OCI-LY7 (cell line): ENCODE results near the gene S100PBP. TPM values are rescaled to one million over a fixed set of nuclear protein-coding genes. Genes with fewer than 3 reads are reported as not detected.
"Not testable (repeated sequence)": the region's sequence is repeated elsewhere in the genome, so short reads cannot be mapped to it uniquely, and the experiment has no call there.

ENCODE experiments used
- BruUV-seq: library from RNA; stranded (reverse); fragments of 400-500 nt; replicated peaks from 2 replicates; lab custom pipeline; 2021; lab: Mats Ljungman, UMichigan
- CTCF ChIA-PET: fragments of 300-600 bp; sonication (Branson Sonifier 250); formaldehyde crosslinking; loops from one replicate; lab custom pipeline; 2022; ENCODE audit warnings: antibody characterized with exemption; ENCODE audit not compliant: unreplicated experiment; lab: Charles Lee
- POLR2A ChIA-PET: fragments of 300-600 bp; sonication (Branson Sonifier 250); formaldehyde crosslinking; loops from one replicate; lab custom pipeline; 2022; ENCODE audit warnings: antibody characterized with exemption; lab: Charles Lee
- DNase-seq: peaks from one replicate; pipeline ENCODE4 v3.0.0-alpha.2; 2015; ENCODE audit warnings: low spot score
- H2AFZ ChIP-seq: fragments of 200-600 bp; sonication (generic), shearing (Covaris generic); 2 replicates; pipeline ENCODE4 v1.6.1; 2014; ENCODE audit warnings: mild to moderate bottlenecking, antibody characterized with exemption, low read length, moderate library complexity
- H3K27ac ChIP-seq: fragments of 200-600 bp; sonication (generic); 2 replicates; pipeline ENCODE4 v1.5.1; 2014; ENCODE audit warnings: mixed run types, low read depth, mild to moderate bottlenecking, moderate library complexity, low read length, inconsistent platforms; ENCODE audit not compliant: poor library complexity, severe bottlenecking
- H3K36me3 ChIP-seq: fragments of 200-600 bp; sonication (generic); 2 replicates; pipeline ENCODE4 v1.6.1; 2014; ENCODE audit warnings: mild to moderate bottlenecking, antibody characterized with exemption, low read length, moderate library complexity, mixed read lengths; ENCODE audit not compliant: insufficient read depth
- H3K4me1 ChIP-seq: fragments of 200-600 bp; sonication (generic); 2 replicates; pipeline ENCODE4 v1.5.1; 2014; ENCODE audit warnings: mild to moderate bottlenecking, low read length; ENCODE audit not compliant: insufficient read depth, poor library complexity, severe bottlenecking
- H3K4me2 ChIP-seq: fragments of 200-600 bp; sonication (generic); 2 replicates; pipeline ENCODE4 v1.6.1; 2014; ENCODE audit warnings: mild to moderate bottlenecking, low read length
- H3K4me3 ChIP-seq: fragments of 200-600 bp; sonication (generic); 2 replicates; pipeline ENCODE4 v1.5.1; 2014; ENCODE audit warnings: mild to moderate bottlenecking, low read depth, low read length; ENCODE audit not compliant: poor library complexity, severe bottlenecking
- H3K79me2 ChIP-seq: fragments of 200-600 bp; sonication (generic); 2 replicates; pipeline ENCODE4 v1.6.1; 2016; ENCODE audit warnings: low read depth, mild to moderate bottlenecking, low read length, moderate library complexity, mixed read lengths; ENCODE audit not compliant: insufficient read depth
- H3K9me2 ChIP-seq: fragments of 200-600 bp; sonication (generic); 2 replicates; pipeline ENCODE4 v1.6.1; 2016; ENCODE audit warnings: mild to moderate bottlenecking, low read length, mixed read lengths; ENCODE audit not compliant: insufficient read depth
- H3K9me3 ChIP-seq: fragments of 200-600 bp; sonication (generic); 2 replicates; pipeline ENCODE4 v1.6.1; 2014; ENCODE audit warnings: mild to moderate bottlenecking, mixed run types, low read length, mixed read lengths
- H4K20me1 ChIP-seq: fragments of 200-600 bp; sonication (generic); 2 replicates; pipeline ENCODE4 v1.6.1; 2014; ENCODE audit warnings: mild to moderate bottlenecking, antibody characterized with exemption, low read length, moderate library complexity, mixed read lengths; ENCODE audit not compliant: insufficient read depth
- EZH2phosphoT487 ChIP-seq: fragments of 200-600 bp; sonication (generic); IDR thresholded peaks from 2 replicates; pipeline ENCODE4 v1.6.1; 2018; ENCODE audit warnings: low read depth, borderline replicate concordance, mild to moderate bottlenecking, mixed run types, antibody characterized with exemption, low read length, moderate library complexity, mixed read lengths
- intact Hi-C: fragments of 100-400 bp; cut with micrococcal nuclease; formaldehyde crosslinking; loops from one replicate; pipeline ENCODE4 v1.10.0; 2022; ENCODE audit not compliant: unreplicated experiment
- total RNA-seq, 2 experiments: library from RNA; depleted of rRNA in 1 of 2; stranded (reverse); fragments of >200 nt in 1 of 2; shearing (Covaris generic) in 1 of 2; gene quantifications; 2 replicates each; pipeline ENCODE4 v1.2.3, GENCODE V29; 2014 to 2022
- TF ChIP-seq, protein P1 (sequence below): fragments of 200-600 bp; sonication (generic); conservative IDR thresholded peaks from 2 replicates; pipeline ENCODE4 v1.5.1; 2014; ENCODE audit warnings: mild to moderate bottlenecking, antibody characterized with exemption, low read length, moderate library complexity, mixed read lengths

The S100PBP gene
- total RNA-seq, 2 experiments from 2014 or later: 72.1 to 136 TPM

DNA sequence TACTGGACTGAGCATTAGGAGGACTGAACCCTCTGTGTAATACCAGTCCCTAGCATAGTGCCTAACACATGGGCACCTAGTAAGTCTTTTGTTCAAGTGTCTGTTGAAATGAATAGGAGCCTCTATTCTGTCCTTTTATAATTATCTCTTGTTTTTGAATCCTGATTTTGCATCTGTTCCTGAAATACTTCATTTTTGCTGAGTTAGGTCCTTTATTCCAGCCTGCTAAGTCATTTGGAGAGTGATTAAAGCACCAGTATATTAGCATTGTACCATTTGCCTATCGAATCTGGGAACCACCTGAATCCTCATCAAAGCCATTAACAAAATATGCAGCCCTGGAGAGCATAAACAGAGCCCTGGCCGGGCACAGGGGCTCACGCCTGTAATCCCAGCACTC is 32.6 kb upstream of the S100PBP start:
- H3K9me3 ChIP-seq: no peaks in the 10 kb centered on the region
- no peaks in the 10 kb centered on the region for H4K20me1 ChIP-seq
- H3K27ac ChIP-seq: no peak overlapping the region
- H3K79me2 ChIP-seq: peaks cover 3% of the 10 kb centered on the region; the same call in 1 of the 2 replicates
- BruUV-seq: TSS peak; percentile 29
- H3K9me2 ChIP-seq: no peaks in the 10 kb centered on the region
- DNase-seq: no peak
- ChIA-PET POLR2A (no interaction called here), CTCF (no interaction called here)
- H3K4me2 ChIP-seq: no peak overlapping the region
- intact Hi-C loops: no loop called here
- no peak for TF ChIP-seq EZH2phosphoT487
- TF ChIP-seq, protein P1, sequence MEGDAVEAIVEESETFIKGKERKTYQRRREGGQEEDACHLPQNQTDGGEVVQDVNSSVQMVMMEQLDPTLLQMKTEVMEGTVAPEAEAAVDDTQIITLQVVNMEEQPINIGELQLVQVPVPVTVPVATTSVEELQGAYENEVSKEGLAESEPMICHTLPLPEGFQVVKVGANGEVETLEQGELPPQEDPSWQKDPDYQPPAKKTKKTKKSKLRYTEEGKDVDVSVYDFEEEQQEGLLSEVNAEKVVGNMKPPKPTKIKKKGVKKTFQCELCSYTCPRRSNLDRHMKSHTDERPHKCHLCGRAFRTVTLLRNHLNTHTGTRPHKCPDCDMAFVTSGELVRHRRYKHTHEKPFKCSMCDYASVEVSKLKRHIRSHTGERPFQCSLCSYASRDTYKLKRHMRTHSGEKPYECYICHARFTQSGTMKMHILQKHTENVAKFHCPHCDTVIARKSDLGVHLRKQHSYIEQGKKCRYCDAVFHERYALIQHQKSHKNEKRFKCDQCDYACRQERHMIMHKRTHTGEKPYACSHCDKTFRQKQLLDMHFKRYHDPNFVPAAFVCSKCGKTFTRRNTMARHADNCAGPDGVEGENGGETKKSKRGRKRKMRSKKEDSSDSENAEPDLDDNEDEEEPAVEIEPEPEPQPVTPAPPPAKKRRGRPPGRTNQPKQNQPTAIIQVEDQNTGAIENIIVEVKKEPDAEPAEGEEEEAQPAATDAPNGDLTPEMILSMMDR: no peak
- no peak overlapping the region for H2AFZ ChIP-seq
- H3K4me3 ChIP-seq: no peak overlapping the region
- no peaks in the 10 kb centered on the region for H3K4me1 ChIP-seq
- peaks cover 98% of the 10 kb centered on the region for H3K36me3 ChIP-seq

DNA sequence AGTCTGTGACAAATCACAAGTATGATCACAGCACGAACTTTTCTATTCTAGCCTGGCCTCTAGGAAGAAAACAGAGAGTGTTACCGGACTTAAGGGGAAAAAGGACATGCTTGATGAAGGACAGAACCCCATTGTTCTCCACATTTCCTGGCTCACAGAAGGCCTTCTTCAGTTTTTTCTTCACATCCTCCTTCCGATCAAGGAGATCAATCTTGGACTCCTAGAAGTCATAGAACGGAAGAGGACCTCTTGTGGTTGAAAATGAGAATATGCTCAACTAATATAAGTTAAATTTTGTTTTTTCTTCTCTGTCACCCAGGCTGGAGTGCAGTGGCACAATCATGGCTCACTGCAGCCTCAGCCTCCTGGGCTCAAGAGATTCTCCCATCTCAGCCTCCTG is 30.6 kb upstream of the S100PBP start:
- TF ChIP-seq, protein P1: peak; percentile 63
- TF ChIP-seq EZH2phosphoT487: no peak
- no TSS peak for BruUV-seq

DNA sequence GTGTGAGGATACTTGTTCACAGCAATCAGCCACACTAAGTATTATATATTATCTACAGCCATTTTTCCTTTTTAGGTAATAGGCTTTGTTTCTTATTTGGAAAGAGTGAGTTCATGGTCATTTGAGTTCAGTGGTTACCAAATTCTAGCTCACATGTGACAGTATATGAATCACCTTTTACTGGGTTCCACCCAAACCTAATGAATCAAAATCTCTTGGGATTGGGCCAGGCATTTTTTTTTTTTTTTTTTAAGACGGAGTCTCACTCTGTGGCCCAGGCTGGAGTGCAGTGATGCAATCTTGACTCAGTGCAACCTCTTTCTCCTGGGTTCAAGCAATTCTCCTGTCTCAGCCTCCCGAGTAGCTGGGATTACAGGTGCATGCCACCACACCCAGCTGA is 28.1 kb upstream of the S100PBP start:
- BruUV-seq, H3K4me1 ChIP-seq, H3K27ac ChIP-seq, H3K9me2 ChIP-seq, H3K4me2 ChIP-seq, DNase-seq, H3K4me3 ChIP-seq, H3K9me3 ChIP-seq, H4K20me1 ChIP-seq, H3K79me2 ChIP-seq, intact Hi-C loops, CTCF ChIA-PET, H2AFZ ChIP-seq: not testable (repeated sequence)
- peaks cover 94% of the 10 kb centered on the region for H3K36me3 ChIP-seq
- POLR2A ChIA-PET: interaction anchor here (0.6 to 1.0 kb wide), 2 partner anchors 10 to 34 kb away, joined by 3 read pairs; no protein-coding TSS in a partner anchor

More for the DNA sequence above, 30.6 kb upstream of the S100PBP start:
- H3K9me3 ChIP-seq: no peaks in the 10 kb centered on the region
- intact Hi-C loops: no loop called here
- no peaks in the 10 kb centered on the region for H4K20me1 ChIP-seq
- no peak overlapping the region for H3K27ac ChIP-seq
- ChIA-PET CTCF (no interaction called here), POLR2A (no interaction called here)
- H3K4me1 ChIP-seq: no peaks in the 10 kb centered on the region
- no peak overlapping the region for H2AFZ ChIP-seq
- H3K36me3 ChIP-seq: peaks cover 96% of the 10 kb centered on the region
- no peak overlapping the region for H3K4me3 ChIP-seq
- H3K79me2 ChIP-seq: peaks cover 3% of the 10 kb centered on the region; the same call in 1 of the 2 replicates
- no peak overlapping the region for H3K4me2 ChIP-seq
- H3K9me2 ChIP-seq: no peaks in the 10 kb centered on the region
- DNase-seq: peak; percentile 25
